Measurements from ENCODE around the gene GALNT2.

GALNT2 gene

DNA sequence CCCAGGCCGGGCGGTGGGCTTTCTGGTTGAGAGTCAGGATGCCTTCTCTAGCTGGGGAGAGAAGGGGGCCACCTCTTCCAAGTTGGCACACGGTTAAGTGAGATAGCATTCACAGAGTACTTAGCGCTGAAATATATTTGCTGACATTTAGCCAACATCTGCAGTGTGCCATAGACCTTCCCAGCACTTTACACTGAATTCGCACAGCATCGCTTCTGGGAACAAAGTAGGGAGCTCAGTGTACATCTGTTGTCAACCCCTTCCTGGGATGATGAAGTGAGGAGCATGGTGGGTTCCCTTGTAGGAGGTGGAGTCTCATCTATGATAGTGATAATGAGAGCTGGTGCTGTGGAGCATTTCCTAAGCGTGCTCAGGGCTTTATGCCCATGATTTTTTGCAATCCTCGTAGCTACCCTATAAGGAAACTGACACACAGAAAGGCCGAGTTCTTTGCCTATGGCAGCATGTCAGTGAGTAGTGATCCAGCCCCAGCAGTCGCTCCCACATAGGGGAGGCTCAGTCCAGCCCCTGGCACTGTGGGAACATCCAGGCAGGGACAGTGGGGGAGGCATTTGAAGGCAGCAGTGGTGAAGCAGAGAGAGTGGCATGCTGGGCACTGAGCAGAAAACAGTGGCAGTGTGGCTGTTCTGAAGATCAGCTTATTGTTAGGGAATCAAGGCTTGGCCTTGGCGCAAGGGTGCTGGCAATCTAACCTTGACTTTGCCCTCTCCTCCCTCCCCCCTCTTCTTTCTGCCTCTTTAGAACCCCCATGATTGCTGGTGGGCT lies 182.8 kb downstream of the GALNT2 start:
- H3K4me1 ChIP-seq (ENCODE audit: control insufficient read depth in 1 of 2, insufficient read depth in 2 of 2, low read length in 2 of 2) = no peaks in the 10 kb centered on the region
- no peaks in the 10 kb centered on the region for H3K27me3 ChIP-seq (ENCODE audit: low read depth, low read length)
- no peaks in the 10 kb centered on the region for H3K9me3 ChIP-seq (ENCODE audit: control insufficient read depth in 1 of 2, low read length in 2 of 2)
- H3K4me3 ChIP-seq (ENCODE audit: low read depth in 1 of 2, low read length in 2 of 2) = no peak overlapping the region
- H3K36me3 ChIP-seq (ENCODE audit: control insufficient read depth in 1 of 2, insufficient read depth in 2 of 2, low read length in 2 of 2) = peaks cover 50 to 64% of the 10 kb centered on the region in 2 donors
- no peak overlapping the region for H3K27ac ChIP-seq (ENCODE audit: low read length)

- no peaks in the 10 kb centered on the region for H3K9me3 ChIP-seq (ENCODE audit: control insufficient read depth in 1 of 2, low read length in 2 of 2)
- H3K27me3 ChIP-seq (ENCODE audit: low read depth, low read length) = no peaks in the 10 kb centered on the region
- peaks cover 53 to 68% of the 10 kb centered on the region in 2 donors for H3K36me3 ChIP-seq (ENCODE audit: control insufficient read depth in 1 of 2, insufficient read depth in 2 of 2, low read length in 2 of 2)
- H3K4me3 ChIP-seq (ENCODE audit: low read depth in 1 of 2, low read length in 2 of 2) = no peak overlapping the region
- H3K4me1 ChIP-seq (ENCODE audit: control insufficient read depth in 1 of 2, insufficient read depth in 2 of 2, low read length in 2 of 2) = no peaks in the 10 kb centered on the region
- H3K27ac ChIP-seq (ENCODE audit: low read length) = no peak overlapping the region
These were observed 183.6 kb downstream of the GALNT2 start for GRCh38 chr1:230250666-230251065.

- Histone ChIP-seq H3K36me3 (ENCODE audit: control insufficient read depth in 1 of 2, insufficient read depth in 2 of 2, low read length in 2 of 2) (peaks cover 42 to 62% of the 10 kb centered on the region in 2 donors), H3K9me3 (ENCODE audit: control insufficient read depth in 1 of 2, low read length in 2 of 2) (no peaks in the 10 kb centered on the region), H3K4me1 (ENCODE audit: control insufficient read depth in 1 of 2, insufficient read depth in 2 of 2, low read length in 2 of 2) (no peaks in the 10 kb centered on the region), H3K27ac (ENCODE audit: low read length) (no peak overlapping the region), H3K4me3 (ENCODE audit: low read depth in 1 of 2, low read length in 2 of 2) (no peak overlapping the region), H3K27me3 (ENCODE audit: low read depth, low read length) (no peaks in the 10 kb centered on the region)
These were observed 184.7 kb downstream of the GALNT2 start for GRCh38 chr1:230251644-230252191.

- Histone ChIP-seq H3K4me1 (ENCODE audit: control insufficient read depth in 1 of 2, insufficient read depth in 2 of 2, low read length in 2 of 2) (no peaks in the 10 kb centered on the region), H3K4me3 (ENCODE audit: low read depth in 1 of 2, low read length in 2 of 2) (no peak overlapping the region), H3K27me3 (ENCODE audit: low read depth, low read length) (no peaks in the 10 kb centered on the region), H3K27ac (ENCODE audit: low read length) (no peak overlapping the region), H3K36me3 (ENCODE audit: control insufficient read depth in 1 of 2, insufficient read depth in 2 of 2, low read length in 2 of 2) (peaks cover 36 to 58% of the 10 kb centered on the region in 2 donors), H3K9me3 (ENCODE audit: control insufficient read depth in 1 of 2, low read length in 2 of 2) (no peaks in the 10 kb centered on the region)
These were observed 186.1 kb downstream of the GALNT2 start for GRCh38 chr1:230253150-230253549.

- Histone ChIP-seq H3K4me1 (ENCODE audit: control insufficient read depth in 1 of 2, insufficient read depth in 2 of 2, low read length in 2 of 2) (no peaks in the 10 kb centered on the region), H3K36me3 (ENCODE audit: control insufficient read depth in 1 of 2, insufficient read depth in 2 of 2, low read length in 2 of 2) (peaks cover 43 to 48% of the 10 kb centered on the region in 2 donors), H3K27ac (ENCODE audit: low read length) (no peak overlapping the region)
These were observed 187.2 kb downstream of the GALNT2 start for GRCh38 chr1:230254265-230254664.

GRCh38 chr1:230255116-230255515 lies 188.1 kb downstream of the GALNT2 start:
- peaks cover 38 to 46% of the 10 kb centered on the region in 2 donors for H3K36me3 ChIP-seq (ENCODE audit: control insufficient read depth in 1 of 2, insufficient read depth in 2 of 2, low read length in 2 of 2)
- H3K4me1 ChIP-seq (ENCODE audit: control insufficient read depth in 1 of 2, insufficient read depth in 2 of 2, low read length in 2 of 2) = no peaks in the 10 kb centered on the region
- no peak overlapping the region for H3K4me3 ChIP-seq (ENCODE audit: low read depth in 1 of 2, low read length in 2 of 2)

More at GRCh38 chr1:230254265-230254664, 187.2 kb downstream of the GALNT2 start:
- Histone ChIP-seq H3K4me3 (ENCODE audit: low read depth in 1 of 2, low read length in 2 of 2) (no peak overlapping the region), H3K9me3 (ENCODE audit: control insufficient read depth in 1 of 2, low read length in 2 of 2) (no peaks in the 10 kb centered on the region), H3K27me3 (ENCODE audit: low read depth, low read length) (no peaks in the 10 kb centered on the region)

GRCh38 chr1:230255991-230256390 lies 189.0 kb downstream of the GALNT2 start:
- no peaks in the 10 kb centered on the region for H3K4me1 ChIP-seq (ENCODE audit: control insufficient read depth in 1 of 2, insufficient read depth in 2 of 2, low read length in 2 of 2)
- no peak overlapping the region for H3K4me3 ChIP-seq (ENCODE audit: low read depth in 1 of 2, low read length in 2 of 2)
- H3K36me3 ChIP-seq (ENCODE audit: control insufficient read depth in 1 of 2, insufficient read depth in 2 of 2, low read length in 2 of 2) = peaks cover 31 to 37% of the 10 kb centered on the region in 2 donors
- H3K27me3 ChIP-seq (ENCODE audit: low read depth, low read length) = no peaks in the 10 kb centered on the region
- H3K9me3 ChIP-seq (ENCODE audit: control insufficient read depth in 1 of 2, low read length in 2 of 2) = no peaks in the 10 kb centered on the region
- H3K27ac ChIP-seq (ENCODE audit: low read length) = no peak overlapping the region

More at GRCh38 chr1:230255116-230255515, 188.1 kb downstream of the GALNT2 start:
- Histone ChIP-seq H3K27ac (ENCODE audit: low read length) (no peak overlapping the region), H3K27me3 (ENCODE audit: low read depth, low read length) (no peaks in the 10 kb centered on the region), H3K9me3 (ENCODE audit: control insufficient read depth in 1 of 2, low read length in 2 of 2) (no peaks in the 10 kb centered on the region)

DNA sequence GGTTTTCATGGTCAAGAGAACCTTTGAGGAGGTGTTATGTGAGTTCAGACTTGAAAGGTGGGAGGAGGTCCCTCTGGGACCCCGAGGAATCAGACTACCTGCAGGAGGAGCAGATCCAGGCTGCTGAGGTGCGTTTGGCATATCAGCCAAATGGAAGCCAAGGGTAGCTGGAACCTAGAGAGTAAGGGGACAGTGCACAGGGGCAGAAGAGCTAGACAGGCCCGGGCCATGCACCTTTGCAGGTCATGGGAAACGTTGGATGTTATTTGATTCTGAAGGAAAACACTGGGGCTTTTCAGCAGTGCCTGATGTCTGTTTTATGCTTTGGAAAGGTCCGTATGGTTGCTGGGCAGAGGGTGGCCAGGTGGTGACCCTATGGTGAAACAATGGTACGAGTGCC lies 189.9 kb downstream of the GALNT2 start:
- peaks cover 25 to 36% of the 10 kb centered on the region in 2 donors for H3K36me3 ChIP-seq (ENCODE audit: control insufficient read depth in 1 of 2, insufficient read depth in 2 of 2, low read length in 2 of 2)
- H3K4me3 ChIP-seq (ENCODE audit: low read depth in 1 of 2, low read length in 2 of 2) = no peak overlapping the region
- H3K4me1 ChIP-seq (ENCODE audit: control insufficient read depth in 1 of 2, insufficient read depth in 2 of 2, low read length in 2 of 2) = no peaks in the 10 kb centered on the region
- H3K27me3 ChIP-seq (ENCODE audit: low read depth, low read length) = no peaks in the 10 kb centered on the region
- no peak overlapping the region for H3K27ac ChIP-seq (ENCODE audit: low read length)
- no peaks in the 10 kb centered on the region for H3K9me3 ChIP-seq (ENCODE audit: control insufficient read depth in 1 of 2, low read length in 2 of 2)

DNA sequence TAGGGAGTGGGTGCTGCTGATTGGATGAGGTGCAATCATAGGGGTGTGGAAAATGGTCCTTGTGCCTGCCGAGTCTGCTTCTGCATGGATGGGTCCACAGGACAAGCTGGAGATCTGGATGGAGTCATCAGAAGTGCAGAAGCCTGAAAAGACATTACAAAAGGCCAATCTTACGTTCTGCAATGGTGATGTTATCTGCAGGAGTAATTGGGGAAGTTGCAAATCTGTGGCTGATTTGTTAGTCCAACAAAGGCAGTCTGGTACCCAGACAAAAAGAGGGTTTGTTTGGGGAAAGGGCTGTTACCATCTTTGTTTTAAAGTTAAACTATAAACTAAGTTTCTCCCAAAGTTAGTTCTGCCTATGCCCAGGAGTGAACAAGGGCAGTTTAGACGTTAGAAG lies 192.6 kb downstream of the GALNT2 start:
- no peaks in the 10 kb centered on the region for H3K4me1 ChIP-seq (ENCODE audit: control insufficient read depth in 1 of 2, insufficient read depth in 2 of 2, low read length in 2 of 2)
- H3K27ac ChIP-seq (ENCODE audit: low read length) = no peak overlapping the region
- no peaks in the 10 kb centered on the region for H3K9me3 ChIP-seq (ENCODE audit: control insufficient read depth in 1 of 2, low read length in 2 of 2)
- H3K4me3 ChIP-seq (ENCODE audit: low read depth in 1 of 2, low read length in 2 of 2) = no peak overlapping the region
- H3K27me3 ChIP-seq (ENCODE audit: low read depth, low read length) = no peaks in the 10 kb centered on the region
- H3K36me3 ChIP-seq (ENCODE audit: control insufficient read depth in 1 of 2, insufficient read depth in 2 of 2, low read length in 2 of 2) = peaks cover 36 to 56% of the 10 kb centered on the region in 2 donors

DNA sequence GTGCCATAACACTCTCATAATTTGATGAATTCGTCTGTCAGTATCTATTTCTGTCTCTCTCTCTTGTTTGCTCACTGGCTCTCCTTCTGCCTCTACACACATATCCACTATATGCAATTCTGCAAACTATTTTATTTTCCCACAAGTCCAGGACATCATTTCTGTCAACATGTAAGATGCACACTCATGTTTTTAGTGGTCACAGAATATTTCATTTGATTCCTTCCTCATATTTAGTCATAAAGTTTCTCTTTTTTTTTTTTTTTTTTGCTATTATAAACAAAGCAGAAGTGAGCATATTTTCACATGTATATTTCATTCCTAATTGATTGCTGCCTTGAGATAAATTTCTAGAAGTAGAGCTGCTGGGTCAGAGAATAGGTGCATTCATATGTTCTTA lies 193.8 kb downstream of the GALNT2 start:
- peaks cover 37 to 56% of the 10 kb centered on the region in 2 donors for H3K36me3 ChIP-seq (ENCODE audit: control insufficient read depth in 1 of 2, insufficient read depth in 2 of 2, low read length in 2 of 2)
- no peaks in the 10 kb centered on the region for H3K27me3 ChIP-seq (ENCODE audit: low read depth, low read length)
- no peaks in the 10 kb centered on the region for H3K9me3 ChIP-seq (ENCODE audit: control insufficient read depth in 1 of 2, low read length in 2 of 2)
- H3K27ac ChIP-seq (ENCODE audit: low read length) = no peak overlapping the region
- H3K4me1 ChIP-seq (ENCODE audit: control insufficient read depth in 1 of 2, insufficient read depth in 2 of 2, low read length in 2 of 2) = no peaks in the 10 kb centered on the region
- H3K4me3 ChIP-seq (ENCODE audit: low read depth in 1 of 2, low read length in 2 of 2) = no peak overlapping the region

DNA sequence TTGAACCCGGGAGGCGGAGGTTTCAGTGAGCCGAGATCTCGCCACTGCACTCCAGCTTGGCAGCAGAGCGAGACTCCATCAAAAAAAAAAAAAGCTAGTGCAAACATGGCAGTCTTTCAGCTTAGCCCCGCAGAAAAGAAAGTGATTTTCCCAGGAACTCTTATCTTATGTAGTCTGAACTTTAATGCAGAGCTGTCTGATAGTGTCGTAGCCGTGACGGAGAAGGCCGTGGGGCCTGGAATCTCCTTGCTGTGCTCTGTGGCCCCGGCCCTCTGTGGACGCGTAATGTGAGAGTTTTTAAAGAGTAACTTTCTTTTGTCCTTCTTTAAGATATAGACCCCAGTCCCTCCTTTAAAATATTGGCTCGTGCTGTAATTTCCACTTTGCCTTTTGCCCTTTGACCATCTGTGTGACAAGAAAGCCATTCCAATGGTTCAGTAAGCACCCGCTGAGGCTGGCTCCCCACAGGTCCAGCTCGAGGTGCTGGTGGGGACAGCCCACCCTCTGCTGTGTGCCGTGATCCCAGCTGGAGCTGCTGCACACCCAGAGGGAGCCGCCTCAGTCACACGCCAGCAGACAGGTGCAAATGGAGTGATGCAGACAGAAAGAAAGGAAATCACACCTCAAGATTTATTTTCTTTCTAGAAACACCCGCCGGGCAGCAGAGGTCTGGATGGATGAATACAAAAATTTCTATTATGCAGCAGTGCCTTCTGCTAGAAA lies 195.1 kb downstream of the GALNT2 start:
- no peaks in the 10 kb centered on the region for H3K27me3 ChIP-seq (ENCODE audit: low read depth, low read length)
- no peak overlapping the region for H3K27ac ChIP-seq (ENCODE audit: low read length)
- no peaks in the 10 kb centered on the region for H3K9me3 ChIP-seq (ENCODE audit: control insufficient read depth in 1 of 2, low read length in 2 of 2)
- no peaks in the 10 kb centered on the region for H3K4me1 ChIP-seq (ENCODE audit: control insufficient read depth in 1 of 2, insufficient read depth in 2 of 2, low read length in 2 of 2)
- H3K4me3 ChIP-seq (ENCODE audit: low read depth in 1 of 2, low read length in 2 of 2) = no peak overlapping the region
- H3K36me3 ChIP-seq (ENCODE audit: control insufficient read depth in 1 of 2, insufficient read depth in 2 of 2, low read length in 2 of 2) = peaks cover 37 to 62% of the 10 kb centered on the region in 2 donors

Measured in muscle layer of duodenum (tissue), 2 donors.